GM21528 (cell line): ENCODE results near the gene GLT1D1.
"Not testable (repeated sequence)": the region's sequence is repeated elsewhere in the genome, so short reads cannot be mapped to it uniquely, and the experiment has no call there.

Experiments used
- ATAC-seq: cut with Tn5 transposase; IDR thresholded peaks from one replicate; pipeline ENCODE4 v1.9.1; 2021; ENCODE audit warnings: mild to moderate bottlenecking, moderate library complexity; ENCODE audit not compliant: unreplicated experiment, low FRiP score

The GLT1D1 gene

DNA sequence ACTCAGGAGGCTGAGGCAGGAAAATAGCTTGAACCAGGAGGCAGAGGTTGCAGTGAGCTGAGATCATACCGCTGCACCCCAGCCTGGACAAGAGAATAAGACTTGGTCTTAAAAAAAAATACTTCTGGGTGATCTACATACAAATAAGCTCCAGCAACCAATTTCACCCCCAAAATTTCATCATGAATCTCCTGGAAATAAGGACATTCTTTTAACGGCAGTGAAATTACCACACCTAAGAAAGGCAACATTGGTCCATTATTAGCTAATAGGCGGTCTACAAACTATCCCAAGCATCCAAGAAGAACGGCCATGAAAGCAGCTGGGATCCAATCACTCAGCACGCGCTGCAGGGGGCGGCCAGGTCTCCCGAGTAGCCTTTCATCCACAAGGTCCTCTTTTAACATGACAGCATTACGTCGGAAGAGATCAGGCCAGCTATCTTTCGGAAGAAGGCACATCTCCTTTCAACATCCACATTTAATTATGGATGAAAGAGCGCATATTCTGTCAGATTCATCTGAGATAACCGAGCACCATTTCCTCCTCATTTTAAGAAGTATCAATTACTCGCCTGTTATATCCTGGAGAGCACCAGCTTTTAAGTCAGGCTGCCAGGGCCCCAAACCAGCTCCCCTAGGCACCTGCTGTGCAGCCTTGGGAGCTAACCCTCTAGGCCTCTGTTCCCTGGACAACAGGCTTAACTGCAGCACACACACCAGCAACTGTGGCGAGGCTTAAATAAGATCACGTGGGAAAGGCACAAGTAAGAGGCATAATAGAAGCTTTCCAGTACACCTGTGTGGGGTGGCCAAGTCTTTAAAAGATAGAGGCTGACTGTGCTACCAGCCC, 33.8 kb upstream of the GLT1D1 start:
- ATAC-seq, result no peak

DNA sequence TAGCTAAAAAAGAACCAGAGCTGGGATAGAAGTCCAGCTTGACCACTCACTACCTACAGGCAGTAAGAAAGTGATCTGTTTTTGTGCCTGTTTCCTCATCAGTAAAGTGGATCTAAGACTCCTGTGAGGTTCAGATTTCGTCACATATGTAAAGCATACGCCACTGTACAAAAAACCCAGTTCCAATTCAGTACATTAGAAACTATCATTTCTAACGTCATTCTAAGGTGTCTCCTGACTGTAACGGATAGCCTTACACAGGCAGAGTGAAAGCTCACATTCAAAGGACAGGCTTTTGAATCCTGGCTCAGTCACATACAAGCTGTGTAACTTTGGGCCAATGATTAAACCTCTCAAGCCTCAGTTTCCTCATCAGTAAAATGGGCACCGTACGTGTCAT, 33.0 kb upstream of the GLT1D1 start:
- ATAC-seq, result no peak

DNA sequence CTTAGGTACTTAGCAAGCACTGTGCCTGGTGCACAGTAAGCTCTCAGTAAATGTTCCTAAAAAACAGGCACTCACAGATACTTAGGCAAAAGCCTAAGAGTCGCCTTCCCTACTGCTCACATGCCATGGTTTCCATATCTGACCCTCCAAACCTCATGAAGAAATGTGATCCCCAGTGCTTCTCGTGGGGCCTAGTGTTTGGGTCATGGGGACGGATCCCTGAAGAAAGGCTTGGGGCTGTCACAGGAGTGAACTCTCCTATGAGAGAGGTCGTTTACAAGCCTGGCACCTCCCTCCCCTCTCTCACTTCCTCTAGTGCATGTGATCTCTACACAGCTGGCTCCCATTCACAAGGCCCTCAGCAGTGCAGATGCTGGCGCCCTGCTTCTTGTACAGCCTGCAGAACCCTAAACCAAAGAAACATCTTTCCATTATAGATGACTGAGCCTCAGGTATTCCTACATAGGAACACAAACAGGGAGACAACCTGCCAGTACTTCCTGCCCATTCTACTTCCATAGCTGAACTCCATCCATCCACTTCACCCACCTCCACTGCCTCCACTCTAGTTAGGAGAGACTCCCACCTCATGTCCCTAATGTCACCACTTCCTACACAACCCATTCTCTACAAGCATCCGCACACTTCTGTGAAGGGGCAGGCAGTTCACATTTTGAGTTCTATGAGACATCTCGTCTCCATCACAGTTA, 32.4 kb upstream of the GLT1D1 start:
- ATAC-seq, result peak; percentile 59

DNA sequence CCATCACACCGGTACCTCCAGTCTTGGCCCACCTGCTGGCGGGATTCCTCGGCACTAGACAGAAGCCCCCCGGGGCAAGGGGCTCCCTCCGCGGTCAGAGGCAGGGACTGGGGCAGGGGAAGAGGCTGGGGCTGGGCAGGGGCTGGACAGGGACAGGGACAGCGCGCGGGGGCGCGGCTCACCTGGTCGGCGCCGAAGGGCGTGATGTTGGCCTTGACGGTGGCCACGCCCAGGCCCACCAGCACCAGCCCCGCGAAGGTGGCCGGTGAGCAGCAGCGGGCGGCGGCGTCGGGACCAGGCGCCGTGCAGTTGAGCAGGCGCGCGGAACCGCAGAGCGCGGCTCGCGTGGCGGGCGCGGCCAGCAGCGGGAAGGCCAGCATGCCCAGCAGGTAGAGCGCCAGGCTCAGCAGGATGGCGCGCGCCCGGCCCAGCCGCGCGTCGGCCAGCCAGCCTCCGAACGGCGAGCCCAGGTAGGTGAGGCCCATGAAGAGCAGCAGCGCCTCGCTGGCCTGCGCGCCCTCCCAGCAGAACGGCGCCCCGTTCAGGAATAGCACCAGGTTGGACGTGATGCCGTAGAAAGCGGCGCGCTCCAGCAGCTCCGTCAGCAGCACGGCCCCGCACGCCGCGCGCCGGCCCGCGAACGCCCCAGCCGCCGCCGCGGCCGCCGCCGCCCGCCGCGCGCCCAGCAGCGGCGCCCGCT, 29.9 kb upstream of the GLT1D1 start:
- ATAC-seq, result peak; percentile 24

DNA sequence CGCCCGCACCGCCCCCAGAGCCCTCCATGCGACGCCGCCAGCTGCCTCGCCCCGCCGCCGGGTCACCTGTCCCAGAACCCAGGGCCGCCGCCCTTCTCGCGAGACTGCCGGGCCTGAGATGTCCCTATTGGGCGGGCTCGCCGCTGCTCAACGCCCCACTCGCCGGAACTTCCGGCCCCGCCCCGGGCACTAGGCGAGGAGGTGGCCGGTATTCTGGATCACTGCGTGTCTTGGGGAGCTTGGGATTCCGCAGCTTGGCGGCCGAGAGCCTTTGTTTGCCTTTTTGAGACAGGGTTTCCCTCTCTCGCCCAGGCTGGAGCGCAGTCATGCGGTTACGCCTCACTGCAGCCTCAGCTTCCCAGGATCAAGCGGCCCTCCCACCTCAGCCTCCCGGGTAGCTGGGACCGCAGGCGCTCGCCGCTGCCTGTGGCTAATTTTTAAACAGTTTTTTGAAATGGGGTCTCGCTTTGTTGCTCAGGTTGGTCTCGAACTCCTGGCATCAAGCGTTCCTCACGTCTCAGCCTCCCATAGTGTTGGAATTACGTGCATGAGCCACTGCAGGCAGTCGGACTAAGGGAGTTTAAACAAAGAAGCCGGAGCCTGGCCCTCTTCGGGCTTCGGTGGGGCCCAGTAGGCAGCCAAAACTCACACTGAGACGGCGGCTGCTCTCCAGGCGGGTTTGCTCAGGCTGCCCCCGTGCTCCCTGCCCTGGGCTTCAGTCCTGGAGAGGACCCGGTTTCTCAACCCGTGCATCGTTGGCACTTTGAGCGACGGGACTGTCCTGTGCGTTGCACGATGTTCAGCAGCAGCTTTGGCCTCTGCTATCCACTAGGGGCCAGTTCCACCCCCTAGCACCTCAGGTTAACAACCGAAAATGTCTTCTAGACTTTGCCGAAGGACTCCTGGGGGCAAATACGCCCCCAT, 29.1 kb upstream of the GLT1D1 start, which contains the start of gene SLC15A4:
Gene SLC15A4 (minus strand): TSS at position 43 of the 924 bp plus-strand sequence. CDS start 15 bp downstream, at position 28.
- ATAC-seq, result peak; percentile 74

DNA sequence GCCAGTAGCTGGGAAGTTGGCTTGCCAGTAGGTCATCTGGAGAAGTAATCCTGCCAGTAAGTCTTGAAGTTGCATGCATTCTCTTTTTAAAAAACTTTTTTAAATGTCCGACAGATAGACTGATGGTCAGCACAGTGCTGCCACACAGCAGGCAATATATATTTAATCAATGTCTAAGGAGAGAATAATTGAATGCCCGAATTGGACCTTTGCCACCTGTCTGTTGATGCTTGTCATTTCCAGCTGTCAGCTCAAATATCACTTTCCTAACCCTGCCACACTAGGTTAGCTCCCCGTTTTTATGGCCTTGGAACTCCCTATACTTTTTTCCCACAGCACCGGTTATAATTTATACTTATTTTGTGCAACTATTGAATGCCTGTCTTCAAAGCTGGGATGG, 27.4 kb upstream of the GLT1D1 start:
- ATAC-seq, result no peak

DNA sequence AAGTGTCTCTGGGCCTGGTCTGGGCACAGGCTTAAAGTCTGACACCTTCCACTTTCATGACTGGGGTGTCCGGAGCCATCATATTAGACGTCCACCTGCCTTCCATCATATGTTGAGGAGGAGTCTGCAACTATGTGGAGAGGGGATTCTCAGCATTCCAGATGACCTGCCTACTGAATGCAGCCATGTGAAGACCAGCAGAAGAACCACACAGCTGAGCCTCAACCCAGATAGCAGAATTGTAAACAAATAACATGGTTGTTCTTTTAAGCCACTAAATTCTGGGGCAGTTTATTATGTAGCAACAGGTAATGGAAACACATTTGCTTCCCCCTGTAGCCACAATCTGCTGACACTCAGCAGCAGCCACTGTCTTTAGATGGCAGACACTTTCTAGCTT, 25.6 kb upstream of the GLT1D1 start:
- no peak for ATAC-seq

DNA sequence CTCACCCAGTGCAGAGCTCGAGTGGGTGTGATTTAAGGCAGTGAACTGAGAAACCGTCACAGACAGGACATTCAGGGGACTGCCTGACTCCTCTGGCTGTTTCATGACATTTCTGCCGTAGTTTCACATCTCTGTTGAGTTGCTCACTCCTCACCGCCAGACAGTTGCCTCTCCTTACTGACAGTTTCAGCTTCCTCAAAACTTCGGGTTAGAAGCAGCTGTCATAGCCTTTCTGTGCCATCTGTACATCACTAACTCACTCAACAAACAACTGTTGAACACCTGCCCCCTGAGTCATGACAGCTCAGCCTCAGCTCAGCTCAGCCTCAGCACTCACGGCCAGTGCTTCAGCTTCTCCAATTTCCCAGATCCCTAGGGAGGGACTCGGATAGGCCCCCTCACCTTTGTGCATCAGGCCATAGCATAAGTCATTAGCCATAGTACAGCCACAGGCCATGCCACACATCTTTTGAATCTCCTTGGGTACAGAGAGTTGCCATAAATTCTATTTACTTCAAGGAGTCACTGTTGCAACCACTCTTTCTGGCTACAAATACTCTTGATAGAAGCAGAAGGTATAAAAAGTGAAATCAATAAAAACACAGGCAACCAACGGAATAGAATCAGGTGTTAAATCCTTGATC, 23.3 kb upstream of the GLT1D1 start:
- peak; percentile 90 for ATAC-seq

DNA sequence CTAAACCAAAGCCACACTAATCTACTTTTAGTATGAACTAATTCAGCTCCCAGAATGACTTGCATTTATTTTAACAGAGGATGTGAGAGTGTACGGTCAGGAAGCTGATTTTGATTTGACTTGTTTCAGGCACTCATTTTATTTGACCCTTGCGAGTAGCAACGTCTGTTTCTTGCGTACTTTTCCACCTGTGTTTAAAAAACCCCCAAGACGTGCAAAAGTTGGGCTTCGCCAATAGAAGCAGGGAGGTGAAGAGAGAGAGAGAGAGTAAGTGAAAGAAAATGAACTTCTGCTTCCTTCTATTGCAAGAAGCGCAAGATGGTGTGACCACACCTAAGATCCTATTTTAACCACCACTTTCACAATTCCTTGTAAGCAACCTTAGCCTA, 22.8 kb upstream of the GLT1D1 start:
- peak; percentile 58 for ATAC-seq

DNA sequence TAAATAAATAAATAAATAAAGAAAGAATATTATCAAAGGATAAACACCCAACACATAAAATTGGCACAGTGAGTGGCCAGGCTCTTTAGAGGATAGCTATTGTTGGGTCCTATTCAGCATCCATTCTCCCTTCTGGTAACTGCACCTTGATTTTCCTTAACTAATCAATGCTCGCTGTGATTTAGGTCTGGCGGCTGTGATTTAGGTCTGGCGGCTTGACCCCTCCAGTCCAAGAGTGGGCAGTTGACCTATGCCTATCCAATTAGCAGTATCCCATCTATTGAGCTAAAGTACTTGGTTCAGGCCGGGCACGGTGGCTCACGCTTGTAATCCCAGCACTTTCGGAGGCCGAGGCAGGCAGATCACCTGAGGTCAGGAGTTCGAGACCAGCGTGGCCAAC, 19.9 kb upstream of the GLT1D1 start:
- no peak for ATAC-seq

DNA sequence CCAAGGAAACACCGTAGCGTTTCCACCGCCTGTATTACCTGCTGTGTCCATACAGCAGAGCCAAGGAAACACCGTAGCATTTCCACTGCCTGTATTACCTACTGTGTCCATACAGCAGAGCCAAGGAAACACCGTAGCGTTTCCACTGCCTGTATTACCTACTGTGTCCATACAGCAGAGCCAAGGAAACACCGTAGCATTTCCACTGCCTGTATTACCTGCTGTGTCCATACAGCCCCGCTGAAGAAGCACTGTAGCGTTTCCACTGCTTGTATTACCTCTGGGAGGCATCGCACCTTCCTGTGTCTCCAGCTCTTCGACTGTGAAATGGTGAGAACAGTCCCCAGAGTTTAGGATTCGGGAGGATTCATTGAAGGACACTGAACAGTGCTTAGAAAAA, 13.4 kb upstream of the GLT1D1 start:
- not testable (repeated sequence) for ATAC-seq

DNA sequence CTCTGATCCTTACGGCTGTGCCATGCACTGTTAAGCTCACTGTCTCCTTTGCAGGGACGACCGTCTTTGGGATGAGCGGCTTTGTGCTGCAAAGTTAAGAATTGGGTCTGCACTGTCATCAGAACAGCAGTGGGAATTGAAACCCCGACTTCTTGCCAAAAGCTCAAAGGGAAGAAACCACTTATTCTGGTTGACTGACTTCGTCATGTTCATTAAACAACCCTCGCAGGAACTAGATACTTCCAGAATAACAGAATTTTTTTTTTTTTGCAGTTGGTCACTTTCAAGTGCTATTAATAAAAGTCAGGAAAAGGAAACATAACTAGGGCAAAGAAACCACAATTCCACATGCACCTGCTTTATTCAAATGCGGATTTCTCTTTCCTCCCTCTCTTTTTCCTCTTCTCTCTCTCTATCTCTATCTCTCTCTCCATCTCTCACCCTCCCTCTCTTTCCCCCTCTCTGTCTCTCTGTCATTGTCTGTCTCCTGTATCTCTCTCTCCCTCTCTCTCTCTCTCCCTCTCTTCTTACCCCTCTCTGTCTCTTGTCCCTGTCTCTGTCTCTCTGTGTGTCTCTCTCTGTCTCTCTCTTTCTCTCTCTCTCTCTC, 12.3 kb upstream of the GLT1D1 start:
- peak; percentile 84 for ATAC-seq

DNA sequence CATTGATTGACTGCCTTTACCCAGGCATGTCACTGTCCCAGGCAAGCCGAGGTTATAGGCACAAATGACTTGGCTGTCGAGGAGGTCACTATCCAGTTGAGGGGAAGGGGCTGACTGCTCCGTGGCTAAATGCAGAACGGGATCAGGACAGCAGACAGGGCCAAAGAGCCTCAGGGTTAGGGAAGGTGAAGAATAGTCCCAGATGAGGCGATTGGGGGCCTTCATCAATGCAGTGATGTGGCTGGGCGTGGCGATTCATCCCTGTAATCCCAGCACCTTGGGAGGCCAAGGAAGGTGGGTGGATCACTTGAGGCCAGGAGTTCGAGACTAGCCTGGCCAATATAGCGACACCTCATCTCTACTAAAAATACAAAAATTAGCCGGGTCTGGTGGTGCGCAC, 10.7 kb upstream of the GLT1D1 start:
- no peak for ATAC-seq

DNA sequence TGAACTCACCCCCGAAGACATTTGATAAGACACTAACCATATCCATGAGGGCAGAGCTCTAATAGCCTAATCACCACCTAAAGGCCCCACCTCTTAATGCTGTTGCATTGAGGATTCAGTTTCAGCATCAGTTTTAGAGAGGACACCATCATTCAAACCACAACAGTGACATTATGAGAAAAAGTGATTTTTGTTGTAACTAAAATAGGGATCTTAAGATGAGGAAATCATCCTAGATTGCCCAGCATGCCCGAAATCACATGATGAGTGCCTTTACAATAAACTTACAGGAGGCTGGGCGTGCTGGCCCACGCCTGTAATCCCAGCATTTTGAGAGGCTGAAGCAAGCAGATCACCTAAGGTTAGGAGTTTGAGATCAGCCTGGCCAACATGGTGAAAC, 9.7 kb upstream of the GLT1D1 start:
- no peak for ATAC-seq

DNA sequence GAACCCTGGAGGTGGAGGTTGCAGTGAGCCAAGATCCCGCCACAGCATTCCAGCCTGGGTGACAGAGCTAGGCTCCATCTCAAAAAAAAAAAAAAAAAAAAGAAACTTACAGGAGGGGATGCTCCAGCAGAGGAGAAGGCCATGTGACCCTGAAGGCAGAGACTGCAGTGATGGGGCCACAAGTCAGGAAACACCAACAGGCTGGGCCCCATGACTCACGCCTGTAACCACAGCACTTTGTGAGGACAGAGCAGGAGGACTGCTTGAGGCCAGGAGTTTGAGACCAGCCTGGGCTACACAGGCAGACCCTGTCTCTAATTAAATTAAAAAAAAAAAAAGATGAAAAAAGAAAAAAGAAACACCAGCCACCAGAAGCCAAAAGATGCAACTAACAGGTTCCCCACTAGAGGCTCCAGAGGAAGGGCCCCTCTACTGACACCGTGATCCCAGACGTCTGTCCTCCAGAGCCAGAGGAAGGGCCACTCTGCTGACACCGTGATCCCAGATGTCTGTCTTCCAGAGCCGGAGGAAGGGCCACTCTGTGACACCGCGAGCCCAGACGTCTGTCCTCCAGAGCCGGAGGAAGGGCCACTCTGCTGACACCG, 9.1 kb upstream of the GLT1D1 start:
- ATAC-seq, result no peak

DNA sequence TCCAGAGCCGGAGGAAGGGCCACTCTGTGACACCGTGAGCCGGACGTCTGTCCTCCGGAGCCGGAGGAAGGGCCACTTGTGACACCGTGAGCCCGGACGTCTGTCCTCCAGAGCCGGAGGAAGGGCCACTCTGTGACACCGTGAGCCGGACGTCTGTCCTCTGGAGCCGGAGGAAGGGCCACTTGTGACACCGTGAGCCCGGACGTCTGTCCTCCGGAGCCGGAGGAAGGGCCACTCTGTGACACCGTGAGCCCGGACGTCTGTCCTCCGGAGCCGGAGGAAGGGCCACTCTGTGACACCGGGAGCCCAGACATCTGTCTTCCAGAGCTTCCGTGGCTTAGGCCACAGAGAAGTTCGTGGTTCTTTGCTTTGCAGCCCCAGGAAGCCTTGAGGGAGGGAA, 6.6 kb upstream of the GLT1D1 start:
- not testable (repeated sequence) for ATAC-seq

DNA sequence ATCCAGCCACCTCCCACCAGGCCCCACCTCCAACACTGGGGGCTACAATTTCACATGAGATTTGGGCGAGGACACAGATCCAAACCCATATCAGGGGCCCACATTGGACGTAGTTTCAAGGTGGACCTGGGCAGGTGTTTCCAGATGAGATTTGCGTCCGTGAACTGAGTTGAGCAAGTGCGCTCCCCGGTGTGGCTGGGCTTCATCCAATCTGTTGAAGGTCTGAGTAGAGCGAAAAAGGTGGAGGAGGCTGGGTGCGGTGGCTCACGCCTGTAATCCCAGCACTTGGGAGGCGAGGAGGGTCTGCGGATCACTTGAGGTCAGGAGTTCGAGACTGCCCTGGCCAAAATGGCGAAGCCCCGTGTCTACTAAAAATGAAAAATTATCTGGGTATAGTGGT, 4.9 kb upstream of the GLT1D1 start:
- no peak for ATAC-seq

DNA sequence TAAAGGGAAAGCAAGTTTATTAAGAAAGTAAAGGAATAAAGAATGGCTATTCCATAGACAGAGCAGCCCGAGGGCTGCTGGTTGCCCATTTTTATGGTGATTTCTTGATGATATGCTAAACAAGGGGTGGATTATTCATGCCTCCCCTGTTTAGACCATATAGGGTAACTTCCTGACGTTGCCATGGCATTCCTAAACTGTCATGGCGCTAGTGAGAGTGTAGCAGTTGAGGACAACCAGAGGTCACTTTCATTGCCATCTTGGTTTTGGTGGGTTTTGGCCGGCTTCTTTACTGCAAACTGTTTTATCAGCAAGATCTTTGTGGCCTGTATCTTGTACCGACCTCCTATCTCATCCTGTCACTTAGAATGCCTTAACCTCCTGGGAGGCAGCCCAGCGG, 3.5 kb upstream of the GLT1D1 start:
- ATAC-seq, result not testable (repeated sequence)

DNA sequence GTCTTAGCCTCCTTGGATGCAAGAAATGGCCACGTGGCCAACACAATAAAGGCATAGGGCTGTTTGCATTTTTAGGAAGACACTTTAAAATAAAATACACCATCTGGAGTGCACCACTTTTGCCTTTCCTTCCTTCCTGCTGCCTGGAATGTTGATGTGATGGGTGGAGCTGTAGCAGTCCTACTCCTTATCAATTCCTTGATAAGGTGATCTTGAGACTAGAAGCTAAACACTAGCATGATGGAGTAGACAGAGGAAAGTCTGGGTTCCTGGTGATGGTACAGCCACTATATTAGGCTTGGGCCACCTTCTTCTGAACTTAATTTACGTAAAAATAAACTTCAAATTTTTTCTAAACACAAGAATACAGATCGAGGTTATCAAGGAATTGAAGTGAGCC, 2.9 kb upstream of the GLT1D1 start:
- ATAC-seq, result no peak
